HG02973 (cell line): ENCODE data around the gene LRCH1.

Source experiments
- ATAC-seq: cut with Tn5 transposase; IDR thresholded peaks from one replicate; pipeline ENCODE4 v1.9.1; 2021; ENCODE audit warnings: moderate library complexity; ENCODE audit not compliant: unreplicated experiment

Gene LRCH1

DNA sequence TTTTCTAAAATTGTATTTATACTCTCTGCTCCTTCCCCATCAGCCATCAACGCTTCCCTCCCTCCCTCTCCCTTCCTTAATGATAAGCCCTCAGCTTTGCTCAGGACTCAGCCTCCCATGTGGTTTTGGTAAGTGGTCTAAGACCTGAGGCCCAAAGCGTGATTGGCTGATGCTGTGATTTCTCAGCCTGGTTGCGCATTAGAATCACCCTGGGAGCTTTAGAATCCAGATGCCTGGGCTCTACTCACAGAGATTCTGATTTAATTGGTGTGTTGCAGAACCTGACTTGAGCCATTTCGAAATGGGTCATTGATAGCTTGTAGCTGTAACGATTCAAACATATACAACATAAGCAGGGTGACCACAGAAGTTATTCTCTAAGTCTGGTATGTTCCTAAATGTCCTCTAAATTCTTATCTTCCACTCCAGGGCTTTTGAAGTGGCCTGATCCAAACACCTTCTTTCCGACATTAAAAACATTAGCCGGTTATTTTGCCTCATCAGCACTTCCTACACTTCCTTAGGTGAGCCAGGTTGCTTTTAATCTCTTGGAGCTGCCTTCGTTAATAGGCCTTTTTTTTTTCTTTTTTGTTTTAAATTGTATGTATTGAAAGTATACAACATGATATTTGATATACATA, 60.6 kb downstream of the LRCH1 start:
- no peak for ATAC-seq

DNA sequence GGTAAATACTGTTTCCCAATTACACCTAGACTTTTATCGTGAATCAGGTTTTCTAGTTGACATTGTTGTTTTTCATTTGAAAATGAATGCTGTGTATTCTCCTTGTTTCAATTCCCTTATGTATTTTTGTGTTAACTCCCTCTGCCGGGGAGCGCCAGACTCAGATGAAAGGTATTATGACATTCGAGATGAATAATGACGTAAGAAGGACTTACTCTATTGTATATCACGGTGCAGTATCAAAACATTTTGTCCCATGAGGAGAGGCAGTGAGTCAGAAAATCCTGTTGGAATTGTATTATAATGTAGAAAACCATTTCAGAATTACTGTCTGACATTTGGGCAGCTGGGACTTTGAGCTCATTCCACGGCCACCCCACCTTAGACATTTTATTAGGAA, 61.6 kb downstream of the LRCH1 start:
- no peak for ATAC-seq

DNA sequence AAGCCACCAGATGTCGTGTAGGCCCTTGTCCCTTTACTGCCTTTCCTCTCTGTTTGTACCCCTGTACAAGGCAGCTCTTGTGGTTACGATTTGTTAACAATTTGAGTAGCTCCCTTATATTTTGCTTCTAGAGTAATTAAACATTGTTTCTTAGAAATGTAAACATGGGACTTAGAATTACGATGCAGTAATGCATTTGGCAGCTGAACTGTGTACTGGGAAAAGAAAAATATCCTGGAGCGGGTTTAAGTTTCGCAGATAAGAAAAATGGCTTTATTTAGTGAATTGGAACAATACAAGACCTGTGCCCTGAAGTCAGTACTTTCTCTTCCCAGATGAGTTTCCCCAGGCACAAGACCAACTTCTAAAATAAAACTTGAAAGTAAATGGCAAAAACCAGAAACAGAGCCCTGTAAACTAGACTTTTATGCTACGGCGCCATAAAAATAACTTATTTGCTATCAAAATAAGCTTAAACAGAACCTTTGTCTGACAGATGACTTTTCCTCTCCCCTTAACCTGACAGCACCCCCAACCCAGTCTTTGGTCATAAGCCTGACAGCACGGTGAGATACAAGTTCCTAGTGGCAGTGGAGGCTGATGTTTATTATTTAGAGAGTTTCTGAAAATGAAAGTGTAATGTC, 63.0 kb downstream of the LRCH1 start:
- no peak for ATAC-seq

DNA sequence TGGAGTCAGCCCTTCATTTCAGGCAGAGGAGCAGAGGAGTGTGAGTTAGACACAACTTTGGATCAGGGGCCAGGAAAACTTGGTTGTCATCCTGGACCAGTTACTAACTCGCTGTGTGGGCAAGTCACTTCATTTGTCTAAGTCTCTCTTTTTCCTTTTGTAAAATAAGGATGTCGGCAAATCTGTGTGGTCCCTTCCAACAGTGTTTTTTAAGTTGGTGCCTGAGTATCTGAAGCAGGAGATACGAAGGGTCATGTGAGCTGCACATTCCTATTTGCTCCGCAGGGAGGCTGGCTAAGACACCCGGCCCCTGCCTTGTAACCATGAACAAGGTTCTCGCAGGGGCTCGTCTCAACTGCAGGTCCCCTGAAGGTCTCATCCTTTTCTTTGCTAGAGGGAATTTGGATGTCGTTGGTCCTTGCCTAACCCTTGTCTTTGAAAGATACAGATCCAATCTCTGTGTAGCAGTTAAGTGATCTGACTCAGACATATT, 64.3 kb downstream of the LRCH1 start:
- ATAC-seq, result no peak

DNA sequence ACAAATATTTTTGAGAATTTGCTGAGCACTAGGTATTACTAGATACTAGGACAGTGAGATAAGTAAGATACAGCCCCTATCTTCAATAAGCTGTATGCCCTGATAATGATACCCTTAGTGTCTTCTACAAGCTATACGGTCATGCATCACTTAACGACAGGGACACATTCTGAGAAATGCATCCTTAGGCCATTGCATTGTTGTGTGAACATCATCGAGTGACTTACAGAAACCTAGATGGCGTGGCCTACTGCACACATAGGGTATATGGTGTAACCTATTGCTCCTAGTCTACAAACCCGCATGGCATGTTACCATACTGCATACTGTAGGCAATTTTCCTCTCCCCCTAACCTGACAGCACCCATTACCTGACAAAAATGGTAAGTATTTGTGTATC, 64.9 kb downstream of the LRCH1 start:
- no peak for ATAC-seq

DNA sequence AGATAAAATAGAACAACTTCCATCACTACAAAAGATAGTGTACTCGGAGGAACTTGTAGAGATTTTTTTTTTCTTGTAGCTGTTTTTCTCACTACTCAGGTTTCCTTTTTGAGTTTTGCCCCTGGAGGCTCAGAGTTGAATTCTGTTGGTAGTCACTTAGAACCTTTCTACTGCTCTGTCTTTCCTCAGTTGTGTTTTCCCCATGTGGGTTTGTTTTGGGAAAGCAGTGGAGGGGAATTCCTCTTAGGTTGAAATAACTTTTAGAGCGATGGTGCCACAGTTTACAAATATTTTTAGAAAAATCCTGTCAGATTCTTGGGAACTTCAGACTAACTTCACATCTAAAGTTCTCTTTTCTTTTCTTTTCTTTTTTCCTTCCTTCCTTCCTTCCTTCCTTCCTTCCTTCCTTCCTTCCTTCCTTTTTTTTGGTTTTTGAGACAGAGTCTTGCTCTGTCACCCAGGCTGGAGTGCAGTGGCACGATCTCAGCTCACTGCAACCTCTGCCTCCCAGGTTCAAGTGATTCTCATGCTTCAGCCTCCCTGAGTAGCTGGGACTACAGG, 65.8 kb downstream of the LRCH1 start:
- no peak for ATAC-seq

DNA sequence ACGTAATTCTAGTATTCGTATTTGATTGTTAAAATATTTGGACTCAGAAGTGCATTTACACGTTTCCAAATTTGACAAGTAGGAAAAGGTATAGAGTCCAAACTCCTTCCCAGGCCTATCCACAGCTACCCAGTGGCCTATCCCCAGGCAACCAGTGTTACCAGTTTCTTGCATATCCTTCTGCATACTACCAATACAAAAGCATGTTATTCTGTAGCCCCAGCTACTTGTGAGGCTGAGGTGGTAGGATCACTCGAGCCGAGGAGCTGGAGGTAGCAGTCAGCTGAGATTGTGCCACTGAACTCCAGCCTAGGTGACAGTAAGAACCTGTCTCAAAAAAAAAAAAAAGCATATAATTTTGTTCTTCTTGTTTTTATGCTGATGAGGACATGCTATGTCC, 67.1 kb downstream of the LRCH1 start:
- no peak for ATAC-seq

DNA sequence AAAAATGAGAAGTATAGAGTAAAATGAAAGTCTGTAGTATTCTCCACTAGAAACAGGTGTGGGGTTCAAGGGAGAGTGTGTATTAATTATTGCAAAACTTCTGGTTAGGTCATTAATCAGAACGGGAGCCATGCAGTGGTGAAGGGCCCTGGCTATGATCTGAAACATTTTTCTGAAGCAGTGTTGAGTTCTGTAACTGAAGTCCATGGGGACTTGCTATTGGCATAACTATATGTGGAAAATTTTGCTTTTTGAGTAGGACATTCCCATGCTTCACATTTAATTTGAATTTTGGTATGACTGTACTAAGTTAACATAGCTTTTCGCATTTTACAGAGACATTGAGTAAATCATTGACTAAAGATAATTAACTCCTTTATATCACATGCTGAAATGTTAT, 67.5 kb downstream of the LRCH1 start:
- ATAC-seq, result no peak

DNA sequence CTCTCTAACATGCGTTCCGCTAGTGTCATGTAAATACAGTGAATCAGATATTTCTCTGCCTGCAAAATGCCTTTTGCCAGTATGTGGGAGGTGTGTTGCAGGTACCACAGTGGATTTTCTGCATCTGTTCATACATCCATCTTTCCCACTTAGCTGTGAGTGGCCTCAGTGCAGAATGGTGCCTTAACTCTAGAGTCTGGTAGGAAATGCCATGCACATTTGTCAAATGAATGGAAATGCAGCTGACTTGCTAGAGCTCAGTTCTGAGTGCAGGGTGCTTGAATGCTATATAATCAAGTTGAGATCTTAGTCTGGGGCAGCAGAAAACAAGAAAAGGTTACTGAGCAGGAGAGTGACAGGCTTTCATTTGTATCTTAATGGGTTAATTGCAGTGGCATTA, 68.2 kb downstream of the LRCH1 start:
- no peak for ATAC-seq

DNA sequence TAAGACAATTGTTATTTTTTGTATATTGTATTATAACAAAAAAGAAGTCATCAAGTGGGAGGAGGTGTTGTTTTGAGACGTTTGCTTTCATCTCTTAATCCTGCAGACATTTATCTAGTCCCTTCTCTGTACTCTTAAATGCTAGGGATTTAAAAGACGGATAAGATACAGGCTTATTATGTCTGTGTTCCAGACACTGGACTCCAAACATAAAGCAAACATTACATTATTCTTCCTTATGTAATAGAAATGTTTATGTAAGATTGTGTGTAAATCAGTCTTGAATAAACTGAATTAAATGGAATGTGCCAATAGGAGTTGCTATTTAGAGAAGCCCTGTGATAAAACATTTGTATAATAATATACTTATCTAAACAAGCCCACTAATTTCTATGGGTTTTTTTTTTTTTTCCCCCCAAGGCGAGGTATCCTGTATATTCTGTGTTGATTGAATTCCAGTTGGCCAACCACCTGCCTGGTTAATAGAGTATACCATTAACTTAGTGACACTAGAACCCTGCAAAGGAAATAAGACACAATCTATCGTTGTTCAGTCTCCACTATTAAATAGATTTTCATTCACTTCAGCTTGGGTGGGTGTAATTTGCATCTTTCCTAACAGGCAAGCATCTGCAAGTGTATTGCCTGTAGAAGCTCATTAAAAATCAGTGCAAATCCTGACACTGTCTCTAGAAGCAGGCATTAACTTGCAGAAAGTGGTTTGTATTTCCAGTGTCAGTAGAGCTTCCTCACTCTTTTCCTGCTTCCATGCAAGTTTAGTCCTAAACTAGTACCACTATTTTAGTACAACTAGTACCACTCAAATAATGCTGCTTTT, 69.0 kb downstream of the LRCH1 start:
- ATAC-seq, result no peak

DNA sequence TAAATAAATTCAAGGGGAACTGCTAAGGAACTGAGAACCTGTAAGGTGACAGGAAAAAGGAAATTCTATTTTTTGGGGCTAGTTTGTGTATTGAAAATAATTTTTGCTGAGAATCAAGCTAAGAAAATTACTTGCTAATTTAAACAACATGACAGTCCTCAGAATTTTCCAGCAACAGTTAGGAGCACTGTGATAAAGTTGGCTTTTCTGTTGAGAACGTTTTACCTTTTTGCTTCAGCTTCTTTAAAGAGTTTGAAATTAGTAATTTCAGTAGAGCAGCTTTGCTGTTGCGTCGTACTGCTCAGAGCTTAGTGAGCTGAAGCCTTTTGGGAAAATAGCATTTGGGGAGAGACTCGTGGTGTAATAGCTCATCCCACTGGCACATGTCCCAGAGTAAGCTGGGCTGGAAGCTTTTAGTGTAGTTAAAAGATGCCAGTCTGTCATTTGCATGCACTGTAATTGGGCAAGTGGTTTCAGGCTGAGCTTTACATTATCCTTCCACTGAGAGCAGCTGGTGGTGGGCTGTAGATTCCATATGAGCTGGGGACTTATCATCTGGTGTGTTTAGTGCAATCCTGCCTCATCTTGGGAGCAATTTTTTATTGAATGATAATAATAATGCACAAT, 69.8 kb downstream of the LRCH1 start:
- ATAC-seq, result no peak

DNA sequence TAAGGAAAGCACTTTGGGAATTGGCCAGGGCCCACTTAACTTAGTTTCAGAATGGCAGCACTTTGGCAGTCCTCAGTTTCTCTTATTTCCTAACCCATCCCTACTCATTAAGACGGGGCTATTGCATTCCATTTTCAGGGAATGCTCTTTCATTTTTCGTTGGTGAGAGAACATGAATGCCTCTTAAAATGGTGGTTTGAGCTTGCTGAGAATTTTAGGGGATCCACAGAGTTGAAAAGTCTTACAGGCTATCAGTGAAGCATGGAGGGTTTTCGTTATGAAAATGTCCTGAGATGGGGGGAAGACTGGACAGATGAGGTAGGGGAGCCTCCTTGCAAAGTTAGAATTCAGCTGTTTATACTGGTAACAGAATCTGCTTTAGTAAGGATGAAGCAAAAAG, 71.4 kb downstream of the LRCH1 start:
- no peak for ATAC-seq

DNA sequence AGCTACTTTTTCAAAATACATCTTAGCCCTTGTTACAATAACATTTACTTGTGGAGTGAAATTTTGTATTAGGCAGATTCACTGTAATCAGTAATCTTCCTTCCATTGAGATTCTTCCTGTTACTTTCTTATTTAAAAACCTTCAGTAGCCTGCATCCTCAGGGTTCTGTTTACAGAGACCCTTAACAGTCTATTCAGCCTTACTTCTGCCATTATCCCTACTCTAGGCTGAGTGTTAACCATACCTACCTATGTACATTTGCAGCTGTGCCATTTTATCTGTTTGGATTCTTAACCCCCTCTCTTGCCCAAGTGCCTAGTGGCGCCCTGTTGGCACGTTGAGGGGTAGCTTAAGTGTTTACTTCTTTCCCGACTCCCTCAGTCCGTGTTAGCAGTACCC, 71.9 kb downstream of the LRCH1 start:
- no peak for ATAC-seq

DNA sequence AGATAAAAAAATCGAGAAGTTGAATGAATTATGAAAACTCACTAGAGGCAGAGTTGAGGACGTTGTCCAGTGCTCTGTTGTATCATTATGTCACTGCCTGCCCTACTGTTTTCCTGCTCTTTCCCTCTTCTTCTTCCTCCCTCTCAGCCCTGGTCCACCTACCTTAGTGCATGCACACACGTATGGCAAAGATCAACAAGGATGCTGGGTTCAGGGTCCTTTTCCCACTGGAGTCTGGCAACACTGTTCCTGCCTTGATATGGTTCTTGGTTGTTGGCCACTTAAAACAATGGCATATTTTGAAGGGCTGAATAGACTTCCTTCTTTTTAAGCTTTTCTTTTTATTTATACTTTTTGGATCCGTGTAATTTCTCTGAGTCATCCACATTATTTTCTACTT, 74.5 kb downstream of the LRCH1 start:
- ATAC-seq, result no peak

DNA sequence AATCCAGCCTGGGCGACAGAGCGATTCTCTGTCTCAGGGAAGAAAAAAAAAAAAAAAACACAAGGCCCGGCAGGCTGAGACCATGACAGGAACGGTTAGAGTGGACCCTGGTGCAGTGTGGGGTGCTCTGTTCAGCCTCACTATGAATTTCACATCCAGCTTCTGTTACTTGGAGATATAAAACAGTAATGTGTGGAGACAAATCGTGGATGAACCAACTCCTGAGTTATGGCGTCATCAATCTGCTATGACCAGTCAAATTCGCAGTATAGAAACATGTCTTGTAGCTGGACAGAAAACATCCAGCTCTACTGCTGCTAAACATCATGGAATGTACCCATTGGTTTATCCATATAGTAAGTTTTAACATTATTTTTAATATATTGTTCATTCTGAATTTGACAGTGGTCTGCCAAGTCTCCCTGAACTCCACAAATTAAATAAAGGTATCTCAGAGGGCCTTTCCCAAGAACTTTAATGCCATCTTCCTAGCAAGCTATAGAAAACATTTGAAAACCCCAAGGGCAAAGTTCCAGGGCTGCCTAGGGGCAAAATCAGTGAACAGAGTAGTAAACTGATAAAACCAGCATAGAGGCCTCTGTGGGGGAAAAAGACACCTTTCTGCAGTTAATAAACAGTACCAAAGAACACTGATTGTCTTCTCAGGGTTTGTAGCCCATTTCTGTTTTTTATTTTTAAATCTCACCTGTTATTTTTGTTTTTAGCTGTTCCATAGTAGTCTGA, 75.8 kb downstream of the LRCH1 start:
- no peak for ATAC-seq

DNA sequence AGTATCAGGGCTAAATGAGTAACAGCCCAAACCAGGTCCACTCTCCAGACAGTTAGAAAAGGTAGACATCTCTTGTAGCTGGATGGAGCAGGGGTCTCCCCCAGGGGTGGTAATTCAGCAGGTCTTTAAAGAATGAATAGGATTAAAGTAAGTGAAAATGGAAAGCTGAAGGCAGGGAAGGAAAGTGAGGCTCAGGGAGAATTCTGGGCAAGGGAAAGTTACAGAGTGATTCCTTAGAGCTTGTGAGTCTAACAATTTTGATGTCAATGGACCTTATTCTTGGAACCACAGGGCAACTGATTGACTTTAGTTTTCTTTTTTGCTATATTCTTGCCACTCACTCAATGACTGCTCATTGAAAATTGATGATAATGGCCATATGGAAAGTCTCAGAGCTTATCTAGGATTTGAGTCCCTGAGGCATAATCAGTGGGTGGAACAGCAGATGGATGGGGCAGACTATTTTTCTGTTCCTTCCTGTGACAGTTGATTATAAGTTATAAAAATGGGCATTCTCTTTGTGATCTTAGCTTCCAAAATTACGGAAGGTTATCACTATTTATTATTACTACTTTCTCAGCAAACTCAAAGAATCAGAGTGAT, 76.9 kb downstream of the LRCH1 start:
- ATAC-seq, result no peak

DNA sequence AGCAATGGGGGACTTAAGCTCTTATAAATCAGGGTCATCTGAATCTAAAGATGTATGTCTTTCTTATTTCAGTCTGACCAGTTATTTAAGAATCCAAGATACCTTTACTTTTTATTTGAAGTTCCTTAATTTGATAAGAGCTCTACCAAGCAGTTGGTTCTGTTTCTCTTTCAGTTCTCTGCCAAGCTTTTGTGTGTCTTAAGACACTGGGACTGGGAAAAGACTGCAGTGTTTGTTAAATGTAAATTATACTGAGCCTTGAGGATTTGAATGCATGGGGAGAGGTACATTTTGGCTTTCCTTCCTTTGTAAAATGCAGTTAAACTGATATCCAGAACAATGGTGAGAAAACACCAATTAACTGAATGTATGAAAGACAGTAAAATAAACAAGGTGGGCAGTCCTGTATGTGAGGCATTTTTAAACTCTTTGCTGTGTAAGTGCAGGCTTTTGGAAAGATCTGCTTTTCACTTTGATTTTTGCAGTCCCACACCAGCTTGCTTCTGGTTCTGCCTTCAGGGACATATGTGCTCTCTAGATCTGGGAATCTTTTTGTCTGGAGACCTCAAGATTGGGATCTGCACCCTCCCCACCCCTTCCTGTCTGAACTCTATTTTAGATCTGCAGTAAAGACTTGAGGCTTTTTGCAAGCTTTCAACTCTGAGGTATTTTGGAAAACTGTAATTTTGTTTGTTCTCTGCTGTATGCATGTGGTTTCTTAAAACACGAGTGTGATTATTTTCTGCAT, 77.6 kb downstream of the LRCH1 start:
- ATAC-seq, result no peak

DNA sequence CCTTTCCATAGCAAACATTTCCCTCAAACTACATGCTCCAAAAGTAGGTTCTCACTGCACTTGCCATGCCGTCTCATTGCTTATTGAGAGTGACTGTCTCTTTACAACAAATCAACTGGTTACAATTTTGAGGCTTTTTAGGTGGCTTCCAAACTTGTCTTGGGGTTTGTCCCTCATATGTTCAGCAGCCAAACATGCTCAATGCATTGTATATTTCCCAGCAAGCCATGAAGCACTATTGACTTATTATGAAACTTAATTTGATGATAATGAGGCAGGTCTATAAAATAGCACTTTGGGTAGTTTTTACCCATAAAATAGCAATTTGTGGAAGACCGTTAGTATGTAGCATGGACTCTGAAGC, 78.2 kb downstream of the LRCH1 start:
- ATAC-seq, result no peak

DNA sequence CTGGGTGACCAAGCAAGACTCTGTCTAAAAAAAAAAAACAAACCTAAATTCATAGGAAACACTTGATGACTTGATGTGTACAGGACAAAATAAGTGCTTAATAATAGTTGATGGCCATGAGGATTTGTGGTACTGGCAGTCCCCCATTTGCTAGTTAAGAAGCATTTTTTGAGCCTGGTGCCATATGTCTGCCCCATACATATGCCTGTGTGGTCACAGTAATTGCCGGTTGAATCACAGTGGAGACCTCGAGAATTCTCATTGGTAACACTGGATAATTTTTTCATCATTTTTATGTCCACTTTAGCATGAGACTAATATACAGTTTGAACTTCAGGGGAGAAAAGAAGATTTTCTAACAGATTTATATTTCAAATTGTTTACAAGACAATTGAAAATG, 79.2 kb downstream of the LRCH1 start:
- no peak for ATAC-seq

DNA sequence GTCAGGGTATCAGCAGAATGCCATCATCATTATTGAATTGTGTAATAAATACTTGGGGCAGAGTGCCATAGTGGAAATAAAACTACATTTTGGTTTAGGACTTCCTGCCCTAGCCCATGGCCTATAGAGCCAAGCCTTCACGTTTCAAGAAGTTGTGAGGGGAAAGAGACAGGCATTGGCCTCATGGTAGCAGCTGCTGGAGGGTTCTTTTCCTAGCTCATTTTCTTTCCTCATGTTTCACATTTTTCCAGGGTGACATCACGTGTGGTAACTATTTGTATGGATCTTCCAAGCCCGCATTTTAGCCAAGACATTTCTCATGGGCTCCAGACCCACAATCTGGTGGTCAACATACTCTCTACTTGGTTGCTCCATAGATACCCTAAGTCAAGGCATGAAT, 80.4 kb downstream of the LRCH1 start:
- ATAC-seq, result no peak
